HepG2 (cell line): ENCODE results near the gene DNPH1. TPM values are rescaled to one million over a fixed set of nuclear protein-coding genes. Genes with fewer than 3 reads are reported as not detected.
A peak's percentile ranks its signal among the peaks of the same experiment; 100 is the strongest.

Experiments
- AHR ChIP-seq: IDR thresholded peaks from 2 replicates; pipeline ENCODE4 v1.6.1; 2018; ENCODE audit warnings: missing genetic modification reagents, missing compliant biosample characterization
- CBX5 ChIP-seq: sonication (generic); formaldehyde crosslinking; IDR thresholded peaks from 2 replicates; pipeline ENCODE4 v1.4.0; 2020; ENCODE audit warnings: missing genetic modification reagents, borderline replicate concordance
- DNMT1 ChIP-seq: sonication (generic); formaldehyde crosslinking; IDR thresholded peaks from 2 replicates; pipeline ENCODE4 v1.5.1; 2020; ENCODE audit warnings: mild to moderate bottlenecking, missing genetic modification reagents
- ELF4 ChIP-seq: sonication (generic); formaldehyde crosslinking; IDR thresholded peaks from 2 replicates; pipeline ENCODE4 v1.5.0; 2020; ENCODE audit warnings: missing genetic modification reagents, mild to moderate bottlenecking, moderate library complexity, borderline replicate concordance
- ESRRA ChIP-seq: sonication (generic); formaldehyde crosslinking; IDR thresholded peaks from 2 replicates; pipeline ENCODE4 v1.5.1; 2020; ENCODE audit warnings: mild to moderate bottlenecking, low read depth, missing genetic modification reagents
- FLYWCH1 ChIP-seq: sonication (generic); formaldehyde crosslinking; IDR thresholded peaks from 2 replicates; pipeline ENCODE4 v1.8.1; 2023; ENCODE audit warnings: mild to moderate bottlenecking, missing genetic modification reagents
- HNF4A ChIP-seq: sonication (generic); formaldehyde crosslinking; IDR thresholded peaks from 2 replicates; pipeline ENCODE4 v1.4.0; 2020; ENCODE audit warnings: missing genetic modification reagents
- KAT7 ChIP-seq: IDR thresholded peaks from 2 replicates; pipeline ENCODE4 v1.6.1; 2018; ENCODE audit warnings: borderline replicate concordance, missing compliant biosample characterization
- KLF16 ChIP-seq, 2 experiments: sonication (generic) in 1 of 2; formaldehyde crosslinking in 1 of 2; IDR thresholded peaks; 2 replicates each; pipeline versions ENCODE4 v1.6.1 to v1.8.0; 2016 to 2023; ENCODE audit warnings: missing genetic modification reagents in 2 of 2, missing compliant biosample characterization in 1 of 2
- LBX2 ChIP-seq: sonication (generic); formaldehyde crosslinking; IDR thresholded peaks from 2 replicates; pipeline ENCODE4 v1.5.0; 2020; ENCODE audit warnings: missing genetic modification reagents, mild to moderate bottlenecking, borderline replicate concordance
- MED13 ChIP-seq: sonication (generic); formaldehyde crosslinking; IDR thresholded peaks from 2 replicates; pipeline ENCODE4 v1.5.0; 2020; ENCODE audit warnings: missing genetic modification reagents
- MIER3 ChIP-seq: IDR thresholded peaks from 2 replicates; pipeline ENCODE4 v1.6.1; 2016; ENCODE audit warnings: missing compliant biosample characterization, borderline replicate concordance
- PHF21A ChIP-seq: sonication (generic); formaldehyde crosslinking; IDR thresholded peaks from 2 replicates; pipeline ENCODE4 v1.5.0; 2020; ENCODE audit warnings: mild to moderate bottlenecking, missing genetic modification reagents
- REPIN1 ChIP-seq: sonication (generic); formaldehyde crosslinking; IDR thresholded peaks from 2 replicates; pipeline ENCODE4 v1.8.0; 2022; ENCODE audit warnings: missing genetic modification reagents, low read depth, mild to moderate bottlenecking, borderline replicate concordance
- SETDB1 ChIP-seq: sonication (generic); formaldehyde crosslinking; IDR thresholded peaks from 2 replicates; pipeline ENCODE4 v1.5.1; 2020; ENCODE audit warnings: missing genetic modification reagents, mild to moderate bottlenecking, borderline replicate concordance
- TIGD3 ChIP-seq: sonication (generic); formaldehyde crosslinking; IDR thresholded peaks from 2 replicates; pipeline ENCODE4 v1.5.1; 2020; ENCODE audit warnings: mild to moderate bottlenecking, missing genetic modification reagents, borderline replicate concordance
- UBTF ChIP-seq: sonication (generic); formaldehyde crosslinking; IDR thresholded peaks from 2 replicates; pipeline ENCODE4 v1.4.0; 2020; ENCODE audit warnings: mild to moderate bottlenecking, missing genetic modification reagents
- XRCC5 ChIP-seq: fragments of 200-400 bp; formaldehyde crosslinking; optimal IDR thresholded peaks from 2 replicates; pipeline ENCODE3; 2017; ENCODE audit warnings: mild to moderate bottlenecking, low read length
- YEATS2 ChIP-seq: sonication (generic); formaldehyde crosslinking; IDR thresholded peaks from 2 replicates; pipeline ENCODE4 v1.4.0; 2020; ENCODE audit warnings: missing genetic modification reagents, borderline replicate concordance
- ZBTB7B ChIP-seq: sonication (generic); formaldehyde crosslinking; IDR thresholded peaks from 2 replicates; pipeline ENCODE4 v1.4.0; 2020; ENCODE audit warnings: missing genetic modification reagents
- ZNF343 ChIP-seq: sonication (generic); formaldehyde crosslinking; IDR thresholded peaks from 2 replicates; pipeline ENCODE4 v1.4.0; 2020; ENCODE audit warnings: mild to moderate bottlenecking, missing genetic modification reagents
- polyA plus RNA-seq, 8 experiments: library from polyadenylated mRNA; depleted of rRNA in 3 of 8; stranded (reverse) in 7 of 8; unstranded in 1 of 8; fragments of >200 nt; fragmentation: Illumina TruSeq in 4 of 8; extraction: Trizol in 4 of 8; gene quantifications; 2 replicates each; pipeline versions ENCODE4 v1.2.1 to v1.2.3, GENCODE V29; 2011 to 2016; ENCODE audit warnings: low read depth in 4 of 8, missing spikeins in 1 of 8, mixed read lengths in 1 of 8; ENCODE audit not compliant: insufficient read depth in 1 of 8
- total RNA-seq, 5 experiments: library from RNA; depleted of rRNA; stranded (reverse); fragments of >200 nt; fragmentation: Illumina TruSeq; extraction: Trizol; gene quantifications; 2 replicates each; pipeline ENCODE4 v1.2.3, GENCODE V29; 2016; ENCODE audit warnings: low read depth in 1 of 5
- TF ChIP-seq, protein P1 (sequence below): IDR thresholded peaks from 2 replicates; pipeline ENCODE4 v1.6.1; 2016; ENCODE audit warnings: missing genetic modification reagents, missing compliant biosample characterization
- TF ChIP-seq, protein P2 (sequence below): sonication (generic); formaldehyde crosslinking; IDR thresholded peaks from 2 replicates; pipeline ENCODE4 v1.4.0; 2020; ENCODE audit warnings: missing genetic modification reagents

DNPH1 gene
- total and polyA plus RNA-seq, 2 of the 13 experiments (the other 11 are each of a cell fraction or from before 2014, with no cell fraction given), result 56.5 to 75.1 TPM

GRCh38 chr6:43263314-43264178 lies 34.3 kb upstream of the DNPH1 start (continued):
- TF ChIP-seq TIGD3 (0 out of 2 replicates have a peak, but pooled peaks have one; percentile 24), YEATS2 (CRISPR knock-in tag) (peak; percentile 17; the same call in 1 of the 2 replicates), FLYWCH1 (CRISPR knock-in tag) (no peak), SETDB1 (CRISPR knock-in tag) (no peak), ZBTB7B (peak; percentile 64; the same call in 1 of the 2 replicates), KAT7 (CRISPR knock-in tag) (peak; percentile 82; the same call in 1 of the 2 replicates), ELF4 (no peak), DNMT1 (CRISPR knock-in tag) (peak; percentile 24; the same call in 1 of the 2 replicates), XRCC5 (peak; percentile 90), AHR (CRISPR knock-in tag) (peak; percentile 35; the same call in 1 of the 2 replicates), HNF4A (CRISPR knock-in tag) (no peak), MED13 (no peak), ESRRA (CRISPR knock-in tag) (0 out of 2 replicates have a peak, but pooled peaks have one; percentile 41), ZNF343 (peak; percentile 82; the same call in 1 of the 2 replicates), UBTF (CRISPR knock-in tag) (peak; percentile 78), CBX5 (CRISPR knock-in tag) (peak; percentile 79; the same call in 1 of the 2 replicates), MIER3 (CRISPR knock-in tag) (peak; percentile 80; the same call in 1 of the 2 replicates), PHF21A (CRISPR knock-in tag) (no peak; the same call in 1 of the 2 replicates), REPIN1 (CRISPR knock-in tag) (peak; percentile 97), LBX2 (CRISPR knock-in tag) (peak; percentile 63; the same call in 1 of the 2 replicates), KLF16 (CRISPR knock-in tag; IDR thresholded peaks at IDR 0.05) (peak in 1 of 2 experiments; percentile 80; a peak in 1 of 4 replicates)
- TF ChIP-seq, protein P1, sequence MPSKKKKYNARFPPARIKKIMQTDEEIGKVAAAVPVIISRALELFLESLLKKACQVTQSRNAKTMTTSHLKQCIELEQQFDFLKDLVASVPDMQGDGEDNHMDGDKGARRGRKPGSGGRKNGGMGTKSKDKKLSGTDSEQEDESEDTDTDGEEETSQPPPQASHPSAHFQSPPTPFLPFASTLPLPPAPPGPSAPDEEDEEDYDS, result peak; percentile 39; the same call in 1 of the 2 replicates
- TF ChIP-seq, protein P2, sequence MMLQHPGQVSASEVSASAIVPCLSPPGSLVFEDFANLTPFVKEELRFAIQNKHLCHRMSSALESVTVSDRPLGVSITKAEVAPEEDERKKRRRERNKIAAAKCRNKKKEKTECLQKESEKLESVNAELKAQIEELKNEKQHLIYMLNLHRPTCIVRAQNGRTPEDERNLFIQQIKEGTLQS (CRISPR knock-in tag), result 0 out of 2 replicates have a peak, but pooled peaks have one; percentile 31
